HepG2 (cell line): ENCODE data around the gene EYA2. TPM values are rescaled to one million over a fixed set of nuclear protein-coding genes. Genes with fewer than 3 reads are reported as not detected.

Experiments
- ATAC-seq: fragments of 200-7000 bp; cut with Tn5 transposase; 3 replicates; pipeline ENCODE4 v1.9.1; 2020; ENCODE audit warnings: mild to moderate bottlenecking, moderate library complexity
- BruUV-seq: library from RNA; stranded (reverse); fragments of 400-500 nt; replicated peaks from 2 replicates; lab custom pipeline; 2021; lab: Mats Ljungman, UMichigan
- CTCF ChIA-PET: fragments of 300-600 bp; formaldehyde crosslinking; extraction: SDS; loops from one replicate; lab custom pipeline; 2021; ENCODE audit warnings: low total read pairs, inconsistent platforms, low intra/inter-chr PET ratio; lab: Yijun Ruan, JAX
- POLR2A ChIA-PET: fragments of 350-600 bp; sonication (Branson Sonifier 250); formaldehyde crosslinking; loops from one replicate; lab custom pipeline; 2020; ENCODE audit warnings: antibody characterized with exemption, inconsistent platforms; lab: Yijun Ruan, JAX
- DNase-seq: peaks from one replicate; pipeline ENCODE4 v3.0.0-alpha.2; 2015; ENCODE audit warnings: low spot score
- FAIRE-seq: peaks from 3 replicates; lab custom pipeline; 2011; peaks lifted over from hg19 to GRCh38; lab: Jason Lieb, UNC
- H2AFZ ChIP-seq: one replicate; pipeline ENCODE4 v1.6.1; 2011; ENCODE audit warnings: low read length, inconsistent platforms
- H3K27ac ChIP-seq: fragments of 300-600 bp; 3 replicates; pipeline ENCODE4 v1.8.0; 2011; ENCODE audit warnings: mixed run types, mild to moderate bottlenecking, mixed read lengths, low read length, inconsistent platforms; ENCODE audit not compliant: insufficient read depth; ENCODE audit errors: extremely low read length
- H3K27me3 ChIP-seq, 2 experiments: fragments of 200-600 bp in 1 of 2; 2 replicates in 1 of 2; 3 replicates in 1 of 2; pipeline versions ENCODE4 v1.6.0 to v1.8.0; 2011; ENCODE audit warnings: low read length in 2 of 2, mild to moderate bottlenecking in 2 of 2, moderate library complexity in 2 of 2, inconsistent platforms in 1 of 2; ENCODE audit not compliant: insufficient read depth in 2 of 2, control insufficient read depth in 1 of 2
- H3K36me3 ChIP-seq, 2 experiments: fragments of 200-600 bp in 1 of 2; replicated peaks in 1 of 2; 2 replicates in 1 of 2; 3 replicates in 1 of 2; pipeline versions ENCODE4 v1.5.1 to v1.8.0; 2011; ENCODE audit warnings: low read length in 2 of 2, inconsistent platforms in 1 of 2; ENCODE audit not compliant: insufficient read depth in 2 of 2, control insufficient read depth in 1 of 2
- H3K4me1 ChIP-seq: 2 replicates; pipeline ENCODE4 v1.5.1; 2012; ENCODE audit warnings: low read length, inconsistent platforms; ENCODE audit not compliant: insufficient read depth
- H3K4me2 ChIP-seq: 2 replicates; pipeline ENCODE4 v1.6.0; 2011; ENCODE audit warnings: low read depth, low read length, inconsistent platforms
- H3K4me3 ChIP-seq, 3 experiments: fragments of 200-600 bp in 1 of 3; sonication (generic), shearing (Covaris generic) in 1 of 3; replicated peaks in 1 of 3; 2 replicates each; pipeline ENCODE4 v1.5.1; 2011 to 2016; ENCODE audit warnings: low read length in 3 of 3, inconsistent platforms in 2 of 3, low read depth in 2 of 3, mild to moderate bottlenecking in 2 of 3, control low read depth in 1 of 3, mixed read lengths in 1 of 3; ENCODE audit not compliant: insufficient read depth in 1 of 3
- H3K79me2 ChIP-seq: one replicate; pipeline ENCODE4 v1.6.1; 2011; ENCODE audit warnings: low read length, inconsistent platforms; ENCODE audit not compliant: insufficient read depth
- H3K9ac ChIP-seq: 2 replicates; pipeline ENCODE4 v1.6.0; 2011; ENCODE audit warnings: mild to moderate bottlenecking, low read depth, low read length, inconsistent platforms; ENCODE audit not compliant: insufficient read depth
- H3K9me3 ChIP-seq: 2 replicates; pipeline ENCODE4 v1.5.1; 2012; ENCODE audit warnings: mild to moderate bottlenecking, low read length
- H4K20me1 ChIP-seq: 2 replicates; pipeline ENCODE4 v1.6.0; 2011; ENCODE audit warnings: inconsistent platforms, mild to moderate bottlenecking, low read length, moderate library complexity; ENCODE audit not compliant: insufficient read depth
- CEBPB ChIP-seq: IDR thresholded peaks from 2 replicates; pipeline ENCODE4 v1.6.1; 2011; ENCODE audit warnings: low read depth, low read length, improper control_type of control experiment, borderline replicate concordance
- EHMT2 ChIP-seq: fragments of 200-600 bp; sonication (generic); IDR thresholded peaks from 2 replicates; pipeline ENCODE4 v1.7.0; 2017; ENCODE audit warnings: antibody characterized with exemption, low read depth, low read length, borderline replicate concordance
- SALL1 ChIP-seq: sonication (generic); formaldehyde crosslinking; IDR thresholded peaks from 2 replicates; pipeline ENCODE4 v1.8.0; 2022; ENCODE audit warnings: mild to moderate bottlenecking, missing genetic modification reagents
- ZNF124 ChIP-seq: sonication (generic); formaldehyde crosslinking; IDR thresholded peaks from 2 replicates; pipeline ENCODE4 v1.4.0; 2020; ENCODE audit warnings: missing genetic modification reagents
- WGBS: methylation state at CpG from one replicate; pipeline ENCODE4 v1.1.6; 2017; ENCODE audit warnings: low lambda C conversion rate; 5-methylcytosine and 5-hydroxymethylcytosine counted together
- in situ Hi-C: cut with HindIII; loops from 2 replicates; pipeline ENCODE4 v1.10.0; 2017; ENCODE audit warnings: low pct_unique_long_range_greater_than_20kb; ENCODE audit not compliant: extremely low pct_ligation_motif_present
- intact Hi-C: fragments of 100-400 bp; cut with micrococcal nuclease; formaldehyde crosslinking; loops from one replicate; pipeline ENCODE4 v1.10.0; 2022; ENCODE audit not compliant: unreplicated experiment
- polyA plus RNA-seq, 8 experiments: library from polyadenylated mRNA; depleted of rRNA in 3 of 8; stranded (reverse) in 7 of 8; unstranded in 1 of 8; fragments of >200 nt; fragmentation: Illumina TruSeq in 4 of 8; extraction: Trizol in 4 of 8; gene quantifications; 2 replicates each; pipeline versions ENCODE4 v1.2.1 to v1.2.3, GENCODE V29; 2011 to 2016; ENCODE audit warnings: low read depth in 4 of 8, missing spikeins in 1 of 8, mixed read lengths in 1 of 8; ENCODE audit not compliant: insufficient read depth in 1 of 8
- total RNA-seq, 5 experiments: library from RNA; depleted of rRNA; stranded (reverse); fragments of >200 nt; fragmentation: Illumina TruSeq; extraction: Trizol; gene quantifications; 2 replicates each; pipeline ENCODE4 v1.2.3, GENCODE V29; 2016; ENCODE audit warnings: low read depth in 1 of 5
- TF ChIP-seq, protein P1 (sequence below): sonication (generic); formaldehyde crosslinking; conservative IDR thresholded peaks from 2 replicates; pipeline ENCODE4 v1.4.0; 2020; ENCODE audit warnings: missing genetic modification reagents
- TF ChIP-seq, protein P2 (sequence below): sonication (generic); formaldehyde crosslinking; IDR thresholded peaks from 2 replicates; pipeline ENCODE4 v1.4.0; 2020; ENCODE audit warnings: missing genetic modification reagents
- TF ChIP-seq, protein P3 (sequence below): fragments of 450-650 bp; IDR thresholded peaks from 2 replicates; pipeline ENCODE4 v1.6.1; 2016

EYA2 gene
- total and polyA plus RNA-seq, 2 of the 13 experiments (the other 11 are each of a cell fraction or from before 2014, with no cell fraction given), result not detected

DNA sequence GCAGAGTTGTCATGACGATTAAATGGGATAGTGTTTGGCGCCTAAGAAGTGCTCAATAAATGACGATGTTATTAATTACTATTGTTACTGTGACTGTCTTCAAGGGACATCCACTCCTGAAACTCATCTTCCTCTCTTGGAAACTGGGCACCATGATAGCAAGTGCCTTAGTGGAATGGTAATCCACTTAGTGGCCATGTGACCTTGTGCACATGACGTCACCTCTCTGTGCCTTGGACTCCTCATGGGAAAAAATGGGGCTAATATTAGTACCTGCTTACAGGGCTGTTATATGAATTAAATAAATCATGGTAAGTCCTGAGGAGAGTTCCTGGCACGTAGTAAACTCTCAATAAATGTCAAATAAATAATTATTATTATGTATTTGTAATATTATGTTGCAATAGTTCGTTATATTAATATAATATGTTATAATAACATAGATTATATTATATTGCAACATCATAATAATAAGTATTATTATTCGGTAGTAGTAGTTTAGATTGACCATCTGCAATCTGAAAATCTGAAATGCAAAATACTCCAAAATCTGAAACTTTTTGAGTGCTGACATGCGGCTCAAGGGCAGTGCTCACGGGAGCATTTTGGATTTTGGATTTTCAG is 40.9 kb downstream of the EYA2 start (continued):
- TF ChIP-seq, protein P1, sequence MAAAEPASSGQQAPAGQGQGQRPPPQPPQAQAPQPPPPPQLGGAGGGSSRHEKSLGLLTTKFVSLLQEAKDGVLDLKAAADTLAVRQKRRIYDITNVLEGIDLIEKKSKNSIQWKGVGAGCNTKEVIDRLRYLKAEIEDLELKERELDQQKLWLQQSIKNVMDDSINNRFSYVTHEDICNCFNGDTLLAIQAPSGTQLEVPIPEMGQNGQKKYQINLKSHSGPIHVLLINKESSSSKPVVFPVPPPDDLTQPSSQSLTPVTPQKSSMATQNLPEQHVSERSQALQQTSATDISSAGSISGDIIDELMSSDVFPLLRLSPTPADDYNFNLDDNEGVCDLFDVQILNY (CRISPR knock-in tag), result no peak
- TF ChIP-seq CEBPB (0 out of 2 replicates have a peak, but pooled peaks have one; percentile 8), SALL1 (CRISPR knock-in tag) (no peak), EHMT2 (no peak)
- TF ChIP-seq, protein P2, sequence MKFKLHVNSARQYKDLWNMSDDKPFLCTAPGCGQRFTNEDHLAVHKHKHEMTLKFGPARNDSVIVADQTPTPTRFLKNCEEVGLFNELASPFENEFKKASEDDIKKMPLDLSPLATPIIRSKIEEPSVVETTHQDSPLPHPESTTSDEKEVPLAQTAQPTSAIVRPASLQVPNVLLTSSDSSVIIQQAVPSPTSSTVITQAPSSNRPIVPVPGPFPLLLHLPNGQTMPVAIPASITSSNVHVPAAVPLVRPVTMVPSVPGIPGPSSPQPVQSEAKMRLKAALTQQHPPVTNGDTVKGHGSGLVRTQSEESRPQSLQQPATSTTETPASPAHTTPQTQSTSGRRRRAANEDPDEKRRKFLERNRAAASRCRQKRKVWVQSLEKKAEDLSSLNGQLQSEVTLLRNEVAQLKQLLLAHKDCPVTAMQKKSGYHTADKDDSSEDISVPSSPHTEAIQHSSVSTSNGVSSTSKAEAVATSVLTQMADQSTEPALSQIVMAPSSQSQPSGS (CRISPR knock-in tag), result no peak

DNA sequence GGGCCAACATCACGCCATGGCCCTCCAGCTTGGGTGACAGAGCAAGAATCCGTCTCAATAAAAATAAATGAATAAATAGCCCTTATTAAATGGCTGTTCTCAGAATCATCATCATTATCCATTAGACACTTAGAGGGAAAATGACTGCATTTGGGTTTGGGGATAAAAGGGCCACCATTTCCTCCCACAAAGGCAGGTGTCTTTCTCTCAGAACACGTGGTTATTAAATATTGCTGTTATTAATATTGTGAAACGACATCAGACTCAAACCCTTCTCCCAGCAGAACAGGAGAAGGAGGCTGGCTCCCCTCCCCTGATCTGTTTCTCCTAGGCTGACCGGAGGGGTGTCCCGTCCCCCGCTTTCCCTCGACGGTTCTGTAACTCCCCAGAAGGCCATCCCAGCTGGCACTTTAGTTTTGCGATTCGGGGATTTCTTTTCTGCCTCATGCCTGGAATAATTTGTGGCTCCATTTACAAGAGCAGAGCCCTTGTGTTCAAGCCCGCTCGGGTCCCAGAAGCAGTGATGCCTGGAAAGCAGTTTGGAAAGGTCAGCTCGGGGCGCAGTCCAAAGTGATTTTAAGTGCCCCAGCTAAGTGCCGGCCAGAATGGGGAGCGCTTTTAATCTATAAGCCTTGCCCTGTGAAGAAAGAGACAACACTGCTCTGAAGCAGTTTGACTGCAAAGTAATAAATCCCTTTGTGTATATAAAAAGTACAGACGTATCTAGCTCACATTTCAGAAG is 41.9 kb downstream of the EYA2 start:
- Histone ChIP-seq H3K79me2 (no peaks in the 10 kb centered on the region), H3K9ac (no peak overlapping the region), H4K20me1 (no peaks in the 10 kb centered on the region), H3K4me1 (no peaks in the 10 kb centered on the region), H3K36me3 (no peaks in the 10 kb centered on the region), H3K27ac (no peak overlapping the region), H3K4me3 (no peak overlapping the region)
- DNase-seq, result no peak
- no TSS peak for BruUV-seq
- CTCF ChIA-PET, result no interaction called here
- intact Hi-C loops, result no loop called here
- TF ChIP-seq, protein P3, sequence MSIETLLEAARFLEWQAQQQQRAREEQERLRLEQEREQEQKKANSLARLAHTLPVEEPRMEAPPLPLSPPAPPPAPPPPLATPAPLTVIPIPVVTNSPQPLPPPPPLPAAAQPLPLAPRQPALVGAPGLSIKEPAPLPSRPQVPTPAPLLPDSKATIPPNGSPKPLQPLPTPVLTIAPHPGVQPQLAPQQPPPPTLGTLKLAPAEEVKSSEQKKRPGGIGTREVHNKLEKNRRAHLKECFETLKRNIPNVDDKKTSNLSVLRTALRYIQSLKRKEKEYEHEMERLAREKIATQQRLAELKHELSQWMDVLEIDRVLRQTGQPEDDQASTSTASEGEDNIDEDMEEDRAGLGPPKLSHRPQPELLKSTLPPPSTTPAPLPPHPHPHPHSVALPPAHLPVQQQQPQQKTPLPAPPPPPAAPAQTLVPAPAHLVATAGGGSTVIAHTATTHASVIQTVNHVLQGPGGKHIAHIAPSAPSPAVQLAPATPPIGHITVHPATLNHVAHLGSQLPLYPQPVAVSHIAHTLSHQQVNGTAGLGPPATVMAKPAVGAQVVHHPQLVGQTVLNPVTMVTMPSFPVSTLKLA, result peak; percentile 94
- no peak for TF ChIP-seq ZNF124 (CRISPR knock-in tag)
- TF ChIP-seq, all 625 proteins: peak for 1
- ATAC-seq (no peak), FAIRE-seq (no peak)
- Histone ChIP-seq H3K9me3 (no peaks in the 10 kb centered on the region), H3K4me2 (no peak overlapping the region), H3K27me3 (peaks cover 8 to 32% of the 10 kb centered on the region in 2 experiments; a peak in 4 of 5 replicates), H2AFZ (no peak overlapping the region)
- in situ Hi-C loops, result no loop called here
- 30% methylated on average over 18 of the region's 18 CpGs for WGBS
- POLR2A ChIA-PET, result no interaction called here
